Stimulated activated naive CD4-positive, alpha-beta T cell treated with Interleukin-2 at 50 U/mL for 16 hours (primary cell): Measurements from ENCODE around the gene LGALS9B.
"Not testable (repeated sequence)": the region's sequence is repeated elsewhere in the genome, so short reads cannot be mapped to it uniquely, and the experiment has no call there.

ENCODE experiments used
- DNase-seq: peaks from one replicate; lab custom pipeline; 2025; lab: John Stamatoyannopoulos, UW

LGALS9B gene

GRCh38 chr17:20466999-20467398, 340 bp downstream of the LGALS9B start:
- DNase-seq: not testable (repeated sequence)

- DNase-seq: not testable (repeated sequence)
Observed at GRCh38 chr17:20466553-20466952, 786 bp downstream of the LGALS9B start.

- DNase-seq: not testable (repeated sequence)
Observed at GRCh38 chr17:20465535-20465934, 1.8 kb downstream of the LGALS9B start.

GRCh38 chr17:20464854-20465414, 2.4 kb downstream of the LGALS9B start:
- DNase-seq: not testable (repeated sequence)

- not testable (repeated sequence) for DNase-seq
Observed at GRCh38 chr17:20462158-20462557, 5.2 kb downstream of the LGALS9B start.

GRCh38 chr17:20457848-20458381, 9.4 kb downstream of the LGALS9B start:
- DNase-seq: not testable (repeated sequence)

GRCh38 chr17:20455106-20455505, 12.2 kb downstream of the LGALS9B start:
- not testable (repeated sequence) for DNase-seq

- not testable (repeated sequence) for DNase-seq
Observed at GRCh38 chr17:20453820-20454434, 13.4 kb downstream of the LGALS9B start.

GRCh38 chr17:20450852-20451251, 16.5 kb downstream of the LGALS9B start:
- DNase-seq: not testable (repeated sequence)

GRCh38 chr17:20447534-20448321, 19.6 kb downstream of the LGALS9B start:
- DNase-seq: not testable (repeated sequence)

- not testable (repeated sequence) for DNase-seq
Observed at GRCh38 chr17:20446895-20447294, 20.4 kb downstream of the LGALS9B start.

GRCh38 chr17:20444581-20445236, 22.6 kb downstream of the LGALS9B start:
- DNase-seq: not testable (repeated sequence)

GRCh38 chr17:20444173-20444572, 23.2 kb downstream of the LGALS9B start:
- not testable (repeated sequence) for DNase-seq

GRCh38 chr17:20443632-20444031, 23.7 kb downstream of the LGALS9B start:
- DNase-seq: not testable (repeated sequence)

GRCh38 chr17:20440665-20441064, 26.7 kb downstream of the LGALS9B start:
- DNase-seq: not testable (repeated sequence)

GRCh38 chr17:20435166-20435565, 32.2 kb downstream of the LGALS9B start:
- DNase-seq: not testable (repeated sequence)

- not testable (repeated sequence) for DNase-seq
Observed at GRCh38 chr17:20433382-20433781, 34.0 kb downstream of the LGALS9B start.

GRCh38 chr17:20427264-20427663, 40.1 kb downstream of the LGALS9B start:
- not testable (repeated sequence) for DNase-seq

GRCh38 chr17:20422826-20423225, 44.5 kb downstream of the LGALS9B start:
- DNase-seq: not testable (repeated sequence)

- not testable (repeated sequence) for DNase-seq
Observed at GRCh38 chr17:20418838-20419237, 48.5 kb downstream of the LGALS9B start.

GRCh38 chr17:20417492-20418080, 49.8 kb downstream of the LGALS9B start:
- DNase-seq: not testable (repeated sequence)
